G401.6 (cell line): ENCODE results near the gene WWOX.

Experiments
- FAIRE-seq: peaks from 2 replicates; lab custom pipeline; 2012; peaks lifted over from hg19 to GRCh38; lab: Jason Lieb, UNC

Gene WWOX

DNA sequence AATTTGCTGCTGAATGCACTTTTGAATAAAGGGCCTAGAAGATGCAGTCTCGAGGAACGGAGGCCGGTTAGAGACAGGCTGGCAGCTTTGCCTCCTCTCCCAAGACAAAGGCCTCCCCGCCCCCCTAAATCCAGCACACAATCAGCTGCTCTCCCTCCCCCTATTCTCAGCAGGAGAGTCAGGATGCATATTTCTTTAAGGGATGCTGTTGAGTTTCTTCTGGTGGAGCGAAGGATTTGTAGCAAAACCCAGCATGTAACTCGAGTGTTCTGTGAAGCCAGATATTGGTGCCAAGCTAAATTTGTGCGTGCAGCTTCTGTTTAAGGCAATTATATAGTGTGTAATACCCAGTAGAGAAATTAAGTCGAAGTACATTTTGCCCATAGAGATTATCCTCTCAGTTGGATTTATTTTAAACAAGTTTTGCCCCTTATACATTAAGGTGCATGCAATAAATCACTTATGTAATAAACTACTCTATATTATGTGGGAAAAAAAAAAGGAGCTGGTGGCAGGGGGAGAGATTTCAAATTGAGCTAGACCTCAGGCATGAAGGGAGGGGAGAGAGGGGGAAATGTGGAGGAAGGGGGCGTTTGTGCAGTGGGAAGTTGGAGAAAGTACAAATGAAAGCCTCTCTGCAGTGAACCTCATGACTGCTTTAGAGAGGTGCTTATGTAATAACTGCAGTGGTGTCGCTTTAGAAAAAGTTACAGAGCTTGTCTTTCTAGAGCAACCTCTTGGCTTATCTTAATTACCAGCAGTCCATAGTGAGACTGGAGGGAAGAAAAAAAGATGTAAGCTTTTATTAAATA, 901.9 kb downstream of the WWOX start:
- no peak for FAIRE-seq

DNA sequence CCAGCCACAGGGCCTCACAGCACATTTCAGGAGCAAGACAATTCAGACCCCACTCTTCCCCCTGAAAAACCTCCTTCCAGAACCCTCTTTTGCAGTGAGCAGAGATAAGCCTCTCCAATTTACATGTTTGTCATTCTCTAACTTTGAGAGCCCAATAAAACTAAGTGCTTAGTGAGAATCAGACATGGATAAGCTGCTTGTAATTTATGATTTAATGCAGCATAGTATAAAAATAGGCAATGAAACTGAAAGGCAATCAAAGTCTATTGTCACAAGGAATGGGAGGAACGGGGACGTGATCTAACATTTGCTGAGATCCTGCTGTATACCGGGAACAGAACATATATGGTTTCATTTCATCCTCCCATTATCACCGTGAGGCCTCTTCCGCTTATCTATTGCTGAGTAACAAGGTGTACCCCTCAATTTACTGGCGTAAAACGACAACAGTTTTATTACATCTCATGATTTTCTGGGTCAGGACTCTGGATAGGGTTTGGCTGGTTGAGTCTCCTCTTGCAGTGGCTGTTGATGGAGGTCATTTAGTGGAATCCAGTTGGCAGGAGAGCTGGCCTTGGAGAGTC, 903.7 kb downstream of the WWOX start:
- no peak for FAIRE-seq

DNA sequence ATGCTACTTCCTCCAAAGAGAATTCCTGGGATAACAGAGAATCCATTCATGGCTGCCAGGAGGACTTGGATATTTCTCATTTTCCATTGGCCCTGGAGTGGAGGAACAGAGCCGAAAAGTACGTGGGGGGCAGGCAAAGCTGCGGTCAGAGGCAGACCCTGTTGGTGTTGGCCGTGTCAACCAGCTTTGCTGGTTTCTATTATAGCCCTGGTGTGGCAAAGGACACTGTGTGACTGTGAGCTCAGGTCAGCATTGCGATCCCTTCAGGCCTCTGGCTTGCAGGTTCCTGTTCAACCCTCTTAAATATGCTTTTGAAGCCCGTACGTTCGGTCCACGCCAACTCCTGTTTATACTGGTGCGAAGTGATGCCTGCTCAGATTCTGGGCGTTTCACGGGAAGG, 904.9 kb downstream of the WWOX start:
- no peak for FAIRE-seq

DNA sequence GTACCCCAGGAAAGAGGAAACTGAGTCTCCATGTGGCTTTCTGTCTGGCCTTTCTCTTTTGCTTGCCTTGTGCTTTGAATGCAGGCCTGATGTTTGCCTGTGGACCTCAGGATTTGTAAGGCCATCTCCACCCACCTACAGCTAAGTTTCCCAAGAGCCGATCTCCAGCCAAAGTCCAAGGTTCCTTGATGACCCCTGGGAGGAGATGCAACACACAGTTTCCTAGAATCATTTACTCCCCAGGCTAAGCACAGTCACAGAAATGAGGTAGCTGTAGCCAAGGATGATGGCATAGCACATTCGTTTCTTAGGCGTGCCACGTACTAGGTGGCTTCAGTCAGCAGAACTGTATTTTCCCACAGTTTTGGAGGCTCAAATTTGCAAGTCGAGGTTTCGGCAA, 905.6 kb downstream of the WWOX start:
- FAIRE-seq = no peak

DNA sequence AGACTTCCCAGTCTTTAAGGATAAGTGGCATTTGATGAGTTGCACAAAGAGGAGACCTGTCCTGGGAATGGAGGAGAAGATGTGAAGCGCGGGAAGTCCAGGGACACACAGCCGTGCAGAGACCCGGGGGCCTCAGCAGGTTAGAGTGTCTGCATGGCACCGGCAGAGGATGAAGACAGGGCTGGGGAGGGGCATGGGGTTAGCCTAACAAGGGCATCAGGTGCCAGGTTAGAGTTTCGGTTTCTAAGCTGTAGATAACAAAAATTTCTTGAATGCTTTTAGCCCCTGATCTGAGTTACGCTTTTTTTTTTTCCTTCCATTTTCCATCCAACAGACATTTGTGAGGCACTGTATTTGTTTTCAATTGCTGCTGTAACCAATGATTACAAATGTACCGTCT, 906.8 kb downstream of the WWOX start:
- FAIRE-seq = no peak

DNA sequence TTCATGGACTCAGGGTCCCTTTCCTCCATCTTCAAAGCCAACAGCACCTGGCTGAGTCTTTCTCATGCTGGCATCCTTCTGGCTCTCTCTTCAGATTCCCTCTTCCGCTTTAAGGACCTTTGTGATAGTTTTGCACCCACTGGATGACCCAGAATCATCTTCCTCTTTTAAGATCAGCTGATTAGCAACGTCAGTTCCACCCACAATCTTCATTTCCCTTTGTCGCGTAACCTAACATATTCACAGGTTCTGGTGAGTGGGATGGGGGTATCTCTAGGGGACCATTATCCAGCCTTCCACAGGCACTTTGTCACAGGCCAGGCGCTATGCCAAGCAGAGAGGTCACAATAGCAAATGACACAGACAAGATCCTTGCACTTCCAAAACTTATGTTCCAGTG, 907.3 kb downstream of the WWOX start:
- no peak for FAIRE-seq

DNA sequence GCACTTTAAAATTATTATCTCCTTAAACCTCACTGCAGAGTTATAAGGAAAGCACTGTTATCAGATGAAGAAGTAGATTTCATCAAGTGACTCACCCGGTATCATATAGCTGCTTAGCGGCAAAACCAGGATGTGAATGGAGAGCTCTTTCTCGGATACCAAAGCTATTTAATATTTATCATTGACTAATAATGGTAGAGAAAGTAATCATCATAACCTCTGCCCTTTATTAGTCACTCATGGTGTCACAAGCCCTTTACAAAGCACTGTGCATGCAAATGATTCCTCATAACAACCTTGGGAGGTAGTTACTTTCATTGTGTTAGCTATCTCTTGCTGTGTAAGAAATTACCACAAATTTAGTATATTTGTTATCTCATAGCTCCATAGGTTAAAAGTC, 908.2 kb downstream of the WWOX start:
- FAIRE-seq = no peak

DNA sequence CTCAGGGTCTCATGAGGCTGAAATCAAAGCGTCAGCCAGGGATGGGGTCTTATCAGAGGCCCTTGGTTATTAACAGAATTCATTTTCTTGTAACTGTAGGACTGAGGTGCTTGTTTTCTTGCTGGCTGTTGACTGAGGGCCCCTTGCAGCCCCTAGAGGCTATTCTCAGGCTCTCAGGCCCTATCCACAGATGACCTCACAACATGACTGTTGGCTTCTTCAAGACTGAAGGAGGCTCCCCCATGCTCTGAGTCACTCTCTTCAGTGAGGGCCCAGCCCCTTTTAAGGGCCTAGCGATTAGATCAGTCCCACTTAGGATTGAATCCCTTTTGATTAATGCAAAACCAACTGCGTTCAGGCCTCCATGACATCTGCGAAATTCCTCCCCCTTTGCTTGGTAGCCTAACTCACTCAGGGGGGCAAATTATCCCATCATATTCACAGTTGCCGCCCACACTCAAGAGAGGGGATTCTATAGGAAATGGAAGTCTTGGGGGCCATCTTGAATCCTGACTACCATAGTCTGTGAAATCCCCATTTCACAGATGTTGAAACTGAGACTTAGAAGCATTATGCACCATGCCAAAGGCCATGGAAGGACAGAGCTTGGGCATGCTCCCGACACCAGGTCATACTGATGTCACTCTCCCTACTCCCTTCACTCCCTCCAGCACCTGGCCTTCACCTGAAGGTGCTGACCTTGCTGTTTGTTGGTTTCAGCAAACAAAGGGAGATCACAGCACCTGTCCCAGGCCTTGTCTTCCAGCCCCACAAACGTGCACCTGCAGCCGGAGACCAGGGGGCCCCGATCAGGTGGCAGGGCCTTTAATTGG, 908.8 kb downstream of the WWOX start:
- FAIRE-seq = no peak

DNA sequence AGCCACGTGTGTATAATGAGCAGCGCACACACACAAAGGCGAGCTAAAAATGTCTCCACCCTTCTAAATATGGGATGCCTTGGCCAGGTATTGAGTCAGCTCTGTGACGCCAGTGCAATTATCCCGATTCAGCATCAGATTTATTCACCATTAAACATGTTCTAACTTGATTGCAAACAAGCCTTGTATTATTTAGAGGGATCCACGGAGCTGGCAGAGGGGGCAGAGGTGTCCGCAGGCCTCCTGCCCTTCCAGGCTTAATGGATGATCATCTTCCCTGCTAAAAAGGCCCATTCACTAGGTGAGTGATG, 909.4 kb downstream of the WWOX start:
- FAIRE-seq = no peak

DNA sequence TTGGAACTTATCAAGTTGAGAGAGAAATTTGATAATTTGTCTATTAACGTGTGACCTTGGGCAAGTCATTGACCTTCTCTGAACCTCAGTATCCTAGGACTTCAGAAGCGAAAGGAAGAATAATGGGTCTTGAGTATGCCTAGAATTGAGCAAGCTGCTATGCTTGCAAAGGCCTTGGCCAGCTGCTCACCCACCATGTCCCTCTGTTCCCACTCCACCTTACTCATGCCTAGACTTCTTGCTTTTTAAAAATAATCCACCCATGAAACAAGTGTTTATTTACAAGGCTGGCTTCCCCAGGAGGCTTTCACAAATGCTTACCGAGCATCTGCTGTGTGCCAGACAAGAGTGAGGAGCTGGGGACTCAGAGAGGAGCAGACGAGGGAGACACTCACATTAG, 910.4 kb downstream of the WWOX start:
- no peak for FAIRE-seq

DNA sequence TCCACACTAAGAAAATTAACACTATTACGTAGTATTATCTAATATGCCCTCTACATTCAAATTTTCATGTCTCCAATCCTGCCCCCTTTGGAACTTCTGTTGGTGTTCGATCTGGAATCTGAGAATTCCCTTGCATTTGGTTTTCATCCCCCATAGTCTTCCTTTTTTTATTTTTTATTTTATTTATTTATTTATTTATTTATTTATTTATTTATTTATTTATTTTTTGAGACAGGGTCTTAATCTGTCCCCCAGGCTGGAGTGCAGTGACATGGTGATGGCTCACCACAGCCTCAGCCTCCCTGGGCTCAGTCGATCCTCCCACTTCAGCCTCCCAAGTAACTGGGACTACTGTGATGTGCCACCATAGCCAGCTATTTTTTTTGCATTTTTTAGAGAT, 911.8 kb downstream of the WWOX start:
- no peak for FAIRE-seq

DNA sequence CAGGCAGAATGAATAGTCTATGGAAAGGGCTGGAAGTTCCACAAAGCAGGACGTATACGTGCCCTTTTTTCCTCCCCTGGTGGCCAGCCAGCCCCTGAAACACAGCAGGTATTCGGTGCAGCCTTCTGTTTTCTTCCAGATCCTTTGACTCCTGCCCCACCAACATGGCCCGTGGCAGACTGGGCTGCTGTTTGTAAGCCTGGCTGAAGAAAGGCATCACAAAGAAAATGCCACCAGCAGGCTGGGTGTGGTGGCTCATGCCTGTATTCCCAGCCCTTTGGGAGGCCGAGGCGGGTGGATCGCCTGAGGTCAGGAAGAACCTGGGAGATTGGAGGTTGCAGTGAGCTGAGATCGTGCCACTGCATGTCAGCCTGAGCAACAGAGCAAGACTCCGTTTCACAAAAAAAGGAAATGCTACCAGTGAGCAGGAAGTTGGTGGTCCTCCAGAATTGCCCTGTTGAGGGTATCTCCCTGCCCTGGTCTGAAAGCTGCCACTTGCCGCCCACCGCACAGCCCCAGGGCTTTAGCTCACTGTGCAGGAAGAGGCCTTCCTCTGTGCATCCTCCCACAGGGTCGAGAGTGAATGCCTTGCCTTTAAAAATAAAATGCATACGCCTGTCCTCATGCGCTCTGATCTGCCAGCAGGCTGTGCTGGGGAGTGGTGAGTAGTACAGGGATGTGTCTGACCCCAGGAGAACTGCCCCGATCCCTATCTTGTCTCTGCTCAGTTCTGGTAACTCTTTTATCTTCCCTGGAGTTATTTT, 913.4 kb downstream of the WWOX start:
- no peak for FAIRE-seq

DNA sequence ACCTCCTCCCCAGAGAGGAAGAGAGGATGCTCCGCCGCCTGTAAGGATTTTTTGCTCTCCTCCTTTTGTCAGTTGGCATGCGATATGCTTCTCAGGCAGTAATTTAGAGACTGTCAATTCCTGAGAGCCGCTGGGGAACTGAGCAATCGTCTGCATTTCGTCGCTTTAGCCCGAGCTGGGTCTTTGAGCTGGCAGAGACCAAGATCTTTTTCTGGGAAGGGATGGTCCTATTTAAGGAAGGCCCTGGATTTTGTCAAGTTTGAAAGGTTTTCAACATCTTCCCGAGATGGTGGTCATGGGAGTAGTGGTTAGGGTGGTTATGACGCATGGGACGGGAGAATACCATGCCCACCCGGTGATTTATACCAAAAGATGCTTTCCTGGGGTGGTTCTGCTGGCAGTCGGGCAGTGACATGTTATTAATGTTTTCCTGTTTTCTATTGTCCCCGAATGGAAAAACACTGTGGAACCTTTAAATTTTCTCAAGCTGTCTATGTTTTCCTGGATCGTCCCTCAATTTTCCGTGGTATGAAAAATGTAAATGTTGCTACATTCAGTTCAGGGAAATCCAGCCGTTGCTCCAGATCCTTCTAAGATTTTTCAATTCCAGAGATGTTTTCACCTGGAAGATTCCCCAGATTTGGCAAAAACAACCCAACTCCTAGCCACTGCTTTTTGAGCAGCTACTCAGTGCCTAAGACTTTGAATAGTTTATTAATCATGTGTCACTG, 914.6 kb downstream of the WWOX start:
- FAIRE-seq = no peak

DNA sequence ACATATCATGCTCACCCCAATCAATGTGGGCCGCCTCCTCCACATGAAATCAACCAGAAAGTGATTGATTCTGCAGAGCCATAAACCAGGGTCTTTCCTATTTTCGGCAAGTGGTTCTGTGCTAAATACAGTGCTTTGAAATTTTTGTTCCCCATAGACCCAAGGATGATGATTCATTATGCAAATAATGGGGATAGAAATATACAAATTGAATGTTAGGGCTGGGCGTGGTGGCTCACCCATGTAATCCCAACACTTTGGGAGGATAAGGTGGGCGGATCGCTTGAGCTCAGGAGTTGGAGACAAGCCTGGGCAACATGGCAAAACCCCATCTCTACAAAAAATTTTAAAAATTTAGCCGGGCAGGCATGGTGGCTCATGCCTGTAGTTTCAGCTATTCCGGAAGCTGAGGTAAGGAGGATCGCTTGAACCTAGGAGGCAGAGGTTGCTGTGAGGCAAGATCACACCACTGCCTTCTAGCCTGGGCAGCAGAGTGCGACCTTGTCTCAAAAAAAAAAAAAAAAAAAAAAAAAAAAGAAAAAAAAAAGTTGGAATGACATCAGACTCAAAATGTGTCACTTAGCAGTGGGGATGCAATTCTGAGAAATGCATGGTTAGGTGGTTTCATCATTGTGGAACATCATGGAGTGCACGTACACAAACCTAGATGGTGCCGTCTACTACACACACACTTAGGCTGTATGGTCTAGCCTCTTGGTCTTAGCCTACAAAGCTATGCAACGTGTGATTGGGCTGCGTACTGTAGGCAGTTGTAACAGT, 919.4 kb downstream of the WWOX start:
- FAIRE-seq = no peak

DNA sequence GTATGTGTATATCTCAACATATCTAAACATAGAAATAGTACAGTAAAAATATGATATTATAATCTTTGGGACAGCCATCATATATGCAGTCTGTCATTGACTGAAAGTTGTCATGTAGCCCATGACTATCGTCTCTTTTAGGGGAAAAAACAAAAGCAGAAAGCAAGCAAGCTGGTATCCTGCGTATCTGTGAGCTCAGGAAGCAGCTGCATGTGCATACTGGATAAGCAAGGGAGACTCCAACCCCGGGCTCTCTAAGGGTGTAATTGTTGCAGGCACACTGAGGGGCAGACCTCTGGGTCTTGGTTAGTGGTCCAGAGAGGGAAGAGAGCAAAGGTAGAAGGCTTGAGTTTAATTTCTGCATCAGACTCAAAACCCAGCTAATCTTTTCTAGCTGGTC, 920.0 kb downstream of the WWOX start:
- no peak for FAIRE-seq

DNA sequence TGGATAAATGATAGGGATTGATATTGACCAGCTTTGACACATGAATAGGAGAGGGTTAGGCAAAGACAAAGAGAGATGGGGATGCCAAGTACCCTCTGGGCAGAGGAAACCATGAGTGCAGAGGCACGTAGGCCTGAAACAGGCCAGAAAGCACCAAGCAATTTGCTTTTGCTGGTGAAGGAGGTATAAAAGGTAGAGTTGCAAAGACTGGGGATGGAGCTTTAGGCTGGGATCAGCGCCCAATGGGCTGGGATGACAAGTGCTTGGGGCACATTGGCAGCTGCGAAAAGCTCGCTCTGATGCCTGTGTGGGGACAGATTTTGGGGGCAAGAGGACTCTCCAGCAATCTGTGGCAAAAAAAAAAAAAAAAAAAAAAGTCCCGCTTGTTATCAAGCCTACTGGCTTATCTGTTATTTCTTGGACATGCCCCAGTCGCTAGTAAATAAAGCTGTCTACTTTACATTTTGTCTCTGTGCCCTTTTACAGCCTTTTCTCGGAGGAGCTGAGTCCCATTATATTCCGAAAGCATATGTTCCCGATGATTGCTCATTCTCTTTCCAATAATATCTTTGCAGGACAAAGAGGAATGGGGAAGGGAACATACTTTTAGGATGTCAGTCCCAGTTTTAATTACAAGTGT, 922.7 kb downstream of the WWOX start:
- FAIRE-seq = no peak

DNA sequence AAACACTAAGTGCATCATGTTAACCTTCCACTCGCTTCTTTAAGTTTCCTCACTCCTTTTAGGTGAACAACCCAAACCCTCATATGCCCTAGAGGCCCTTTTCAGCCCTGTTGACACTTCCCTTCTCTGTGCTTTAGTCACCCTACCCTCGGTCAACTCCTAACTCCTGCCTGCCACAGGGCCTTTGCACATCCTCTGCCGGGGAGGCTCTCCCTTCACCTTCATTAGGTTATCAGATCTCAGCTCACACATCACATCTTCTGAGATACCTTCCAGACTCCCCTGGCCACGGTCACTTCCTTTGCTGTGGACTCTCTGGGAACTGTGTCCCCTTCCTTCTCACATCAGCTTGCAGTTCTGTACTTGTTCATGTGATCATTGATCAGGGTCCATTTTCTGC, 926.7 kb downstream of the WWOX start:
- no peak for FAIRE-seq

DNA sequence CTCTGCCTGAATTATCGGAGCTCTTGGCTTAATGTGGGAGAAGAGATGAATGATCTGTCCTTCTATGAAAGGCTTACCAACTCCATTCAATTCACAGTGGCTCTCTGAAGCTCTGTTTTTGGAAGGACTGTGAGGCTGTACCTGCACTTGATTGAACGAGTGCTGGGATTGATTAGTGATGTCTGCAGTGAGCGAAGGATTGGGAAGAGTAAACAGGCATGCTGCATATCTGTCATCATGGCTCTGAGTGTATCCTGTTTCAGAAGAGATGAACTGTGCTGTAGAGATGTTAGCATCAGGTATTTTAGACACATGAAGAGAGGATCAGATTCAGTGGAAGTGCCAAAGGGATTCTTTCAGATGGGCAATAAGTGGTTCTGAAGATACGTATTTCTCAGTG, 937.1 kb downstream of the WWOX start:
- no peak for FAIRE-seq

DNA sequence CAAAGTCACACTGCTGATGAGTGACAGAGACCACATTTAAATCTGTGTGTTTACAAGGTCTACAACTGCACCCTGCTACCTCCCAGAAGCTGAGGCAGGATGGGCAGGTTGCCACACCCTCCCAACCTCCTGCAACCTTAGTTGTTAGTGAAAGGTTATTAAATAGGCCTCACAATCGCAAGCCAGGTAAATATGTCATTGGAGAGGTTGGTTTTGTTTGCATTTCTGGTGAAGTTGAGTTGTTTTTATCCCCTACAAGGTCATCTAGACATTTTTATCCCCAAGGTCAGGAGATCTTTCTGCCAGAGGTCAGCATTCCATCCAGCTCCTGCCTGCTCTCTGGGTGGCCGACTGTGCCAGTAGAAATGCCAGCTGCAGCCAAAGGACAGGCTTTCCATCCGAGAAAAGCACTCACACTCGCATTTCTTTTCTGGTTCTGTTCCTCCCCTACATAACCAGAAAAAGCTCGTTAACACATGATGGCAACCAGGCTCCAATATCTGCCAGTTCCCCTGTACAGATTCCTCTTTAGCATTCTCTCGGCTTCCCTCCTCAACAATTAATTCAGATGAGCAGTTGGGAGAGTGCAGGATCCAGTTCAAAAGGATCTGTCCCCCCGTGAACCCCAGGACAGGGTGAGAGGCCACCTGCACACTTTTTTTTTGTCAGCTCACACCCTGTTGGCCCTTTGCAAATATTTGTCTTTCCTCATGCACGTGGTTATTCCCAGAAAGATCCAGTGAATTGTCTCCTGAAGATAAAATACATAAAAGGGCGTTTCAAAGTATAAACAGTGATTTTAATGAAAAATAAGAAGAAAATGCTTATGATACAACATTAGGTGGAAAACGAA, 938.3 kb downstream of the WWOX start:
- no peak for FAIRE-seq

DNA sequence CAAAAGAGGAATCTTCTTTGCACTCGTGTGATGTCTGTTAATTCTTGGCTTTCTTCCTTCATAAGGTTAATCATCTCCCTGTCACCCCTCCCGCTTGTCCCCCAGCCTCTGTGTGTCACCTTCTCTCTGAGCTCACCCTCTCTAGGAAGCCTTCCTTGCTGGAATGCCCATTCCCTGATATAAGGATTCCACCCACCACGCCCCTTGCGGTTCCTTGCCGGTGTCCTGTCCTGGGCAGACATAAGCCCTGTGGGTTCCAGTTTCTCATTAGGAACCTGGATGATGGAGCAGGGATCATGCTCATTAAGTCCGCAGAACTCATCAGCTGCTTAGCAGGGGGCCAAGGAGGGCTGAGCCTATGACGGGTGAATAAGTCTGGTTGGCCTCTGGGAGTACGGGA, 941.8 kb downstream of the WWOX start:
- no peak for FAIRE-seq
